CD4-positive, alpha-beta T cell treated with Interleukin-4 for 1 hour (primary cell): ENCODE measurements around the gene ACP5.
"Not testable (repeated sequence)": the region's sequence is repeated elsewhere in the genome, so short reads cannot be mapped to it uniquely, and the experiment has no call there.

Experiments used
- DNase-seq, 2 donors: peaks; one replicate each; pipeline ENCODE4 v3.0.0-alpha.2; 2020 to 2022

The ACP5 gene

DNA sequence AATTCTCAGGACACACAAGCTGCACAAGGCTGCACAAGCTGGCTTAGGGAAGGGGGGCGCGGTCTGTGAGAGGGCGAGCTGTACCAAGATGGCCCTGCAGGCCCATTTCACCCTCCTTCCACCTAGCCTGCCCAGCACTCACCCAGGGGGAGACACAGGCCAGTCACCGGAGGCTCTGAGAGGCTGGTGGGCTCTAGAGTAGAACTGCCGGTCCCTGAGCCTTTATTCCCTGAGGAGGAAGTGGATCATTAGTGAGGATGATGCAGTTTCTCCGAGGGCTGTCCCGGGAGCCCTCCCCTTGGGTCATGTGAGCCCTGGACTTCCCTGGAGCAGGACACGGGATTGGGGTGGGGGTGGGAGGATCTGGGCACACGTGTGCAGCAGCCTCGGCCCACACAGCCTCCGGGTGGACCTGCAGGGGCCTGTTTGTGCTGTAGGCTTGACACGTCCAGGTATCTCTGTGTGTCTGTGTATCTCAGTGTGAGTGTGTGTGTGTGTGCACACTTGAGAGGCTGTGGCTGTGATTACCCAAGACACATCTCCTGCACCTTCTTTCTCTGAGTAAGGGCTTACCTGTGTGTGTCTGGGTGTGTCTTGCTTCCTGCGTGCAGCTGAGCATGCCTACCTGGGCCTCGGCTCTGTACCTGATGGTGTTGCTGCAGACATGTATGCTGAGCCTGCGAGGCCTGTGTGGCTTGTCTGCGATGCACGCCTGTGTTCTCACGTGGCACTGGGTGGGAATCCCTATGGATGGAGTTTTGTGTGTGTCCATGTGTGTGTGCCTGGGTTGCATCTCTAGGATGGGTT lies at the start of gene ACP5:
Gene ACP5 (minus strand): TSS at position 195 of the 807 bp plus-strand sequence. CDS start 328 bp downstream, outside the sequence.
- no peak for DNase-seq

- DNase-seq: no peak
These were observed 48.8 kb upstream of the ACP5 start for GRCh38 chr19:11626252-11626651.

- DNase-seq: no peak
These were observed 46.6 kb upstream of the ACP5 start for GRCh38 chr19:11624069-11624463.

GRCh38 chr19:11622401-11622800 lies 45.0 kb upstream of the ACP5 start:
- DNase-seq: not testable (repeated sequence)

DNA sequence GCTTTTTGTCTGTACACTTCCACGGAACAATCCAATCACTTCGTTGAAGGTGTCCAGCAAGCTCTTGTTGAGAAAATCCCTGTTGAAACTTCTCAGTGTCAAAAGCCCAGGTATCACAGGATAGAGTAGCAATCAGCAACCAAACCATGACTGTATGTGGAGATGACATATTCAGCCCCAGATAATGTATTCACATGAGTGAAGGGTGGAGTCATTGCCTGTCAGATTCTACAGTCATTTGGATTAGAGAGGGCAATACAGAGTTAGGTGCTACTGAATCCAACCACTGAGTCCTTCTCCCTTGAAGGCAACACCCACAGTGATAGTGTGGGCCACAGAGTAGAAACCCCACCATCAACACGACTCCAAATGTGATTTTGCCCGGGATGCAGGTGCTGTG lies 43.1 kb upstream of the ACP5 start:
- DNase-seq: no peak

DNA sequence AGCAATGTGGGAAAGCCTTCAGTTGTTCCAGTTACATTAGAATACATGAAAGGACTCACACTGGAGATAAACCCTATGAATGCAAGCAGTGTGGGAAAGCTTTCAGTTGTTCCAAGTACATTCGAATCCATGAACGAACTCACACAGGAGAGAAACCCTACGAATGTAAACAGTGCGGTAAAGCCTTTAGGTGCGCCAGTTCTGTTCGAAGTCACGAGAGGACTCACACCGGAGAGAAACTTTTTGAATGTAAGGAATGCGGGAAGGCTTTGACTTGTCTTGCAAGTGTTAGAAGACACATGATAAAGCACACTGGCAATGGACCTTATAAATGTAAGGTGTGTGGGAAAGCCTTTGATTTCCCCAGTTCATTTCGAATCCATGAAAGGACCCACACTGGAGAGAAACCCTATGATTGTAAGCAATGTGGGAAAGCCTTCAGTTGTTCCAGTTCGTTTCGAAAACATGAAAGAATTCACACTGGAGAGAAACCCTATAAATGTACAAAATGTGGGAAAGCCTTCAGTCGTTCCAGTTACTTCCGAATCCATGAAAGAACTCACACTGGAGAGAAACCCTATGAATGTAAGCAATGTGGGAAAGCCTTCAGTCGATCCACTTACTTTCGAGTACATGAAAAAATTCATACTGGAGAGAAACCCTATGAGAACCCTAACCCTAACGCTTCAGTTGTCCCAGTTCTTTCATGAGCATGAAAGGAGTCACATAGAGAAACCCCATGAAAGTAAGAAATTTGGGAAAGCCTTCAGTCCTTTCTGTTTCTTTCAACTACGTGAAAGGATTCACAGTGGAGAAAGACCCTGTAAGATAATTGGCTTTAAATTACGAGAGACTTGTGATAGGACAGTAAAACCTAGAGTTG lies 40.0 kb upstream of the ACP5 start:
- DNase-seq: no peak

DNA sequence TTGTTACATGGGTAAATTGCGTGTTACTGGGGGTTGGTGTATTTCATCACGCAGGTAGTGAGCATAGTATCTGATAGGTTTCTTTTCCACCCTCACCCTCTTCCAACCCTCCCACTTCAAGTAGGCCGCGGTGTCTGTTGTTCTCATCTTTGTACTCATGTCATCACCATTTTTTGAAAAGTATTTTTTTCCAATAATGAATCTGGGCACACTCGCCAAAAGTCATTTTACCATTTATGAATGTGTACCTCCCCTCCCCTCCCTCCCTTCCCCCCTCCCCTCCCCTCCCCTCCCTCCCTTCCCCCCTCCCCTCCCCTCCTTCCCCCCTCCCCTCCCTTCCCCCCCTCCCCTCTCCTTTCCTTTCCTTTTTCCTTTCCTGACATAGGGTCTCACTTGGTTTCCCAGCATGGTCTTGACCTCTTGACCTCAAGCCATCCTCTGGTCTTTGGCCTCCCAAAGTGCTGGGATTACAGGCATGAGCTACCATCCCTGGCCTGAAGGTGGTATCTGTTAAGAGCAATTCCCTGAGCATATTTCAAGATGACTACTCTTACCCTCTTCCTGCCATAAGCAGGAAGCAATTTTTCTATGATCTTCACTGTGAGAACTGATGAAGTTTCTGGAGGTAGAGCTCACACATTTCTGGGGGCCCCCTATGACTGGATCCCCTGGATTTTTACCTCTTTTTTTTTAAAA lies 35.5 kb upstream of the ACP5 start:
- no peak for DNase-seq

DNA sequence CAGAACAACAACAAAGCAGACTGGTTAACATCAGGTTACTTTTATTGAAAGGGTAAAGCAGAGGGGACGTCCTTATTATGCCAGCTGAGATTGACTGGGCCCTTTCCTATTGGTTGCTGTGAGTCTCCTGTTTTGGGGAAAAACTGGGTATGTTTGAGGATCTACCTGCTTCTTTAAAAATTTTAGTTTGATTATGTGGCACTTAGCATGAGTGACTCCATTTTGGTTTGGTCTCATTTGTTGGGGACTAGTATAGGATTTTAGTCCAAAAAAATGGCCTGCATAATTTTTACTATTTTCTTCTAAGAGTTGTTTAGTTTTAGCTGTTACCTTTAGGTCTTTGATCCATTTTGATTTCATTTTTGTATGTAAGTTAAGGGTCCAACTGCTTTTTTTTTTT lies 34.3 kb upstream of the ACP5 start:
- no peak for DNase-seq

- no peak for DNase-seq
These were observed 29.0 kb upstream of the ACP5 start for GRCh38 chr19:11606484-11606883.

GRCh38 chr19:11599704-11600103 lies 22.3 kb upstream of the ACP5 start:
- DNase-seq: not testable (repeated sequence)

DNA sequence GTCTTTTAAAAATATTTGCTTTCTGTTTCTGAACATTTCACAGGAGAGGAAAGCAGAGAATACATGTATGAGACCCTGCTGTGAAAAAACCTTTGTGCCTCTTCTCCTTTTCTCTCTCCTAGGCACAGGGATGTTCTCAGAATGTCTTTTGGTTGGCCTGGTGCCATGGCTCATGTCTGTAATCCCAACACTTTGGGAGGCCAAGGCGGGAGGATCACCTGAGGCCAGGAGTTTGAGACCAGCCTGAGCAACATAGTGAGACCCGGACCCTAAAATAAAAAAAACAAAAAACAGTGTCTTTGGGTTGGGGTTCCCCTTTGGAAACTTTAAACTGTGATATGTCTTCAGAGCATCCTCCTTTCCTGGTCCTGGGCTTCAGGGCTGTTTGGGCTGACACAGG lies 21.3 kb upstream of the ACP5 start:
- no peak for DNase-seq

GRCh38 chr19:11598103-11598483 lies 20.6 kb upstream of the ACP5 start:
- no peak for DNase-seq

DNA sequence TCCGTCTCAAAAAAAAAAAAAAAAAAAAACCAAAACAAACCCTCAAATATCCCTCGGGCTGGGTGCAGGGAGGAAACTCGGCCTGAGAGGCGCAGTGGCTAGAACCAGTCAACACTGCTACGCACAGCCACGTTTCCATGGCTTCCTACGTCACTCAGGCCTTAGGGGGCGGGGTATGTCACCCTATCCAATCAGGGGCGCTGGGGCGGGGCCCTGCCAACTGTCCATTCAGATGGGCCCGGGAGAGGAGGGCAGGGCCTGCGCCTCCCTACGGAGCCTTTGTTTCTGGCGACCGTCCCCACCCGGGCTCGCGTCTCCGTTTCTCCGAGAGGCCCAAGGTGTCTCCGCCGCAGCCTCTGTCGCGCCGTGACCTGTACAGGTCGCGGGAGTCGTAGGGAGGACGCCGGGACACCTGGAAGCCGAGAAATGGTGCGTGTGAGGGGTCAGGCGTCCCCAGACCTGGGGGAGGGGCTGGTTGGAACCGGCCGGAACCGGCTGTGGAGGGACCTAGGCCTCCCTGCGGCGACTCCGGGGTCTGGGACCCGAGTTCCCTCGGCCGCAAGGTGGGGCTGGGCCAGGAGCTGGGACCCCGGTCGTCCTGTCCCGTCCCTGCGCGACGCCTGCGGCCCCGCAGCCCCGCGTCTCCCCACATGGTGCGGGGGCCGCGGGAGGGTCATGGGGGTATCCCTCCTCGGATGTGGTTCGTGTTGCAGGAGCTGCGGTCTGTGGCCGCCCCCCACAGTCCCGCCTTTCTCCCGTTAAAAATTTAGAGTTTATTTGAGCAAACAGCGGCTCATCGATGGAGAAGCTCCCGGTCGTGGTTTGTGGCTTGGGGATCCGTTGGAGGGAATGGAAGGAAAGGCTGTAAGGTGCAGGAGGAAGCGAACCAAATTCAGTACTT lies 20.0 kb upstream of the ACP5 start, which contains the start of gene ZNF627:
Gene ZNF627 (plus strand): TSS at position 282 of the 901 bp plus-strand sequence. CDS start 145 bp downstream, at position 427.
- peak; percentile 98 to 99 for DNase-seq

GRCh38 chr19:11596156-11596555 lies 18.7 kb upstream of the ACP5 start:
- DNase-seq: no peak

- DNase-seq: no peak
These were observed 16.6 kb upstream of the ACP5 start for GRCh38 chr19:11594084-11594483.

DNA sequence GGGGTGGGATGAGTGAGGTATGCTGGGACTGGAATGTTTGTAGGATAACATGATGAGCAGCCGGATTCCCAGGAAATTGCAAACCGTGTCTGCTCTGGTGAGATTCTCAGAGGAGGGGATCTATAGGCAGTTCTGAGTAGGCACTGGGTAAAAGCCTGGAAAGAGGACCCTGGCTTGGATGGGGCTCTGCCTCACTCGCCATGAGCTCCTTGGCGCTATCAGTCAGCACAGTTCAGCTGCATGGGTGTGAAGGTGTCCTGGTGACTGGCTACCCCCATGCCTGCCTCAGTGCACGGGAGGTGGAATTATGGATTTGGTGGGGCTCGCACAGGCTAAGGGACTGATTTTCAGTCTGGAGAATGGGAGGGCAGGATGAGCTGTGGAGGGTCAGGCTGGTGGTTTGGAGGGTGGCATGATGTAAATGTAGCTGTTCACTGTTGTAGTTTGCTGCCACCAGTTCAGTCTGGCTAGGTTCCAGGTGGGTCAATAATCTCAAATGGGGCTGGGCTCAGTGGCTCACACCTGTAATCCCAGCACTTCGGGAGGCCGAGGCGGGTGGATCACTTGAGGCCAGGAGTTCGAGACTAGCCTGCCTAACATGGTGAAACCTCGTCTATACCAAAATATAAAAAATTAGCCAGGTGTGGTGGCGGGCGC lies 10.7 kb upstream of the ACP5 start:
- no peak for DNase-seq

DNA sequence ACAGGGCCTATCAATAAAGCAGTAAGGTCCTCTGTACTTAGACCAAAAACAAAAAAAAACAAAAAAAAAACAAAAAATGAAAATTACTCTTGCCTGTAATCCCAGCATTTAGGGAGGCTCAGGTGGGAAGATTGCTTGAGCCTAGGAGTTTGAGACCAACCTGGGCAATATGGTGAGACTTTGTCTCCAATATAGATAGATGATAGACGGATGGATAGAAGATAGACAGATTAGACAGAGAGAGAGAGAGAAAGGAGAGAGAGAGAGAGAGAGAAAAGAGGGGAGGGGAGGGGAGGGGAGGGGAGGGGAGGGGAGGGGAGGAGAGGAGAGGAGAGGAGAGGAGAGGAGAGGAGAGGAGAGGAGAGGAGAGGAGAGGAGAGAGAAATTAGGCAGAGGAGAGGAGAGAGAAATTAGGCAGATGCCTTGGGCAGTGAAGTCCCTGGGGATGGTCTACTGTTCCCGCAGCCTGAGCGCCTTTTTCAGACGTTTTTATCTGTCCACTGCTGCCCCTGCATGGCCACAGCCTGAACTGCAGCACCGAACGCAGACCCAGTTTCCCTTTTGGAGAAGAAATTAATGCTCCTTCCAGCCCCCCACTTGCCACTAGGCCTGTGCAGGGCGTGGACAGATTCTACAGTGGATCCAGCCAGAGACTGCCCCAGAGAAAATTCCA lies 10.0 kb upstream of the ACP5 start:
- DNase-seq: peak; percentile 81 to 82

DNA sequence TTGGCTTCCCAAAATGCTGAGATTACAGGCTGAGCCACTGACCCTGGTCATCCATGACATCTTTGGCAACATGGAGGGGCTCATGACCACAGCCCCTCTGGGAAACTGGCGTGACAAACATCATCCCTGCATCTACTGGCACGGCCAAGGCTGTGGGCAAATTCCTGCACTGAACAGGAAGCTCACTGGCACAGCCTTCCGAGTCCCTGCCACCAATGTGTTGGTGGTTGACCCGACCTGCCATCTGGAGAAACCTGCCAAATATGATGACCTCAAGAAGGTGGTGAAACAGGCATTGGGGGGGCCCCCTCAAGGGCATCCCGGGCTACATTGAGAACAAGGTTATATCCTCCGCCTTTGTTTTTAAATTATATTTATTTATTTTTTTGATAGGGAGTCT lies 8.9 kb upstream of the ACP5 start:
- DNase-seq: no peak

- DNase-seq: peak; percentile 58 to 81
These were observed 4.3 kb upstream of the ACP5 start for GRCh38 chr19:11581740-11582139.

DNA sequence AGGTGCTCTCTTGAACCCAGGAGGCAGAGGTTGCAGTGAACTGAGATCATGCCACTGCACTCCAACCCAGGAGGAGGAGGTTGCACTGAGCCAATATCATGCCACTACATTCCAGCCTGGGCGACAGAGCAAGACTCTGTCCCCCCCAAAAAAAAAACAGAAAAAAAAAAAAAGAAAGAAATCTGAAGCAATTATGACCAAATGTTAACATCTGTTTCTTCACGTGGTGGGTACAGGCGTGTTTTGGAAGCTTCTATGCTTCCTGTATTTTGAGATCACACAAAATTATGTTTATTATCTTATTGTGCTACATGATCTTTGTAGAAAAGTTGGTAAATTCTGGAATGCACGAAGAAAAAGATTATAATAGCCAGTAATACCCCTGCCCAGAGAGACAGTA lies 2.7 kb upstream of the ACP5 start:
- DNase-seq: no peak
